GM21619 (cell line): ENCODE measurements around the gene HYLS1.
"Not testable (repeated sequence)": the region's sequence is repeated elsewhere in the genome, so short reads cannot be mapped to it uniquely, and the experiment has no call there.

Source experiments
- ATAC-seq: cut with Tn5 transposase; IDR thresholded peaks from one replicate; pipeline ENCODE4 v1.9.1; 2021; ENCODE audit not compliant: unreplicated experiment

The HYLS1 gene

DNA sequence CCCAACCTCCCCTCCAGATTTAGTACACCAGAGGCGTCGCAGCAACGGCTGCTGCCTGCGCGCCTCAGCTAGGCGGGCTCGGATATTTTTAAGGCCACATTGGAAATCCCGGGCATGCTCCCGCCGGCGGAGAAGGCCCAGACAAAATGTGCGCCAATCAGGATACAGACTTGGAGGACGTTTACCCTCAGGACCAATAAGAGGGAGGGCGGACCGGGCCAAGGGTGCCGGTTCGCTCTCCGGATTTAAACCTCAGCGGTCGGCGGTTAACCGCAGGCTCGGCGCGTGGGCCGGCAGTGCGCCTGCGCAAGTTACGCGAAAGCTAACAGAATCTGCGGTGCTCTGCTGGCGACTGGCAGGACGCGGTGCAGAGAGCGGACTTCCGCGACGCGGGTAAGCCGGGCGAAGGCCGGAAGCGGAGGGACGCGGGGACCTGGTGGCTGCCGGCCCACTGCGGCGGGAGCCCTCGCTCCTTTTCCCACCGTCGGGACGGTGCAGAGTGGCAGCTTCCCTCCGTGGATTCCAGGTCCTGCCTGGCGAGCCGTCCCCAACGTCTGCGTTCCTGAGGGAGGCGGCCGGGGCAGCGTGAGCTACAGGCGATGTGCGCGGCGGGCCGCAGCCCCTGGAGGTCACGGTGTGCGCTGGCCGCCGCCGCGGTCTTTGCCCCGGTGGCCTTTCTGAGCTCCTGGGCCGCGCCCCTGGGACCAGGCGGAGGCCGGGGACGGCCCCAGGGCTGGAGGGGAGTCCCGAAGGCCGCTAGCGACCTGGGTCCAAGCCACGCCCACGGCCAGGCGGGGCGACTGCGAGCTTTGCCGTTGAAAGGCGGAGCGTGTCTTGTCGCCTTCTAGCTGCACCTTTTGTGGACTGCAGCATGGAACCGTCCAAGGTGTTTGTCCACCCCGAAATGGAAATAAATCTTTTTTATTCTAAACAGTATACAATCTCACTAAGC is at the start of gene HYLS1:
TSS of gene HYLS1 (plus strand) at position 296 of the 952 bp plus-strand sequence. CDS start 11,701 bp downstream, outside the sequence.
- peak; percentile 83 for ATAC-seq

GRCh38 chr11:125842321-125842948 is 45.0 kb upstream of the HYLS1 start:
- ATAC-seq = no peak

- ATAC-seq = no peak
These were observed 41.3 kb upstream of the HYLS1 start for GRCh38 chr11:125846188-125846587.

- not testable (repeated sequence) for ATAC-seq
These were observed 29.8 kb upstream of the HYLS1 start for GRCh38 chr11:125857670-125858069.

DNA sequence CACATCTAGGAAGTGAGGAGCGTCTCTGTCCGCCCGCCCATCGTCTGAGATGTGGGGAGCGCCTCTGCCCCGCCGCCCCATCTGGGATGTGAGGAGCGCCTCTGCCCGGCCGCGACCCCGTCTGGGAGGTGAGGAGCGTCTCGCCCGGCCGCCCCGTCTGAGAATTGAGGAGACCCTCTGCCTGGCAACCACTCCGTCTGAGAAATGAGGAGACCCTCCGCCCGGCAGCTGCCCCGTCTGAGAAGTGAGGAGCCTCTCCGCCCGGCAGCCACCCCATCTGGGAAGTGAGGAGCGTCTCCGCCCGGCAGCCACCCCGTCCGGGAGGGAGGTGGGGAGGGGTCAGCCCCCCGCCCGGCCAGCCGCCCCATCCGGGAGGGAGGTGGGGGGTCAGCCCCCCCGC is 24.7 kb upstream of the HYLS1 start:
- not testable (repeated sequence) for ATAC-seq

DNA sequence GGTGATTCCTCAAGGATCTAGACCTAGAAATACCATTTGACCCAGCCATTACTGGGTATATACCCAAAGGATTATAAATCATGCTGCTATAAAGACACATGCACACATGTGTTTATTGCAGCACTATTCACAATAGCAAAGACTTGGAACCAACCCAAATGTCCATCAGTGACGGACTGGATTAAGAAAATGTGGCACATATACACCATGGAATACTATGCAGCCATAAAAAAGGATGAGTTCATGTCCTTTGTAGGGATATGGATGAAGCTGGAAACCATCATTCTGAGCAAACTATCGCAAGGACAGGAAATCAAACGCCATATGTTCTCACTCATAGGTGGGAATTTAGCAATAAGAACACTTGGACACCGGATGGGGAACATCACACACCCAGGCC is 22.1 kb upstream of the HYLS1 start:
- not testable (repeated sequence) for ATAC-seq

DNA sequence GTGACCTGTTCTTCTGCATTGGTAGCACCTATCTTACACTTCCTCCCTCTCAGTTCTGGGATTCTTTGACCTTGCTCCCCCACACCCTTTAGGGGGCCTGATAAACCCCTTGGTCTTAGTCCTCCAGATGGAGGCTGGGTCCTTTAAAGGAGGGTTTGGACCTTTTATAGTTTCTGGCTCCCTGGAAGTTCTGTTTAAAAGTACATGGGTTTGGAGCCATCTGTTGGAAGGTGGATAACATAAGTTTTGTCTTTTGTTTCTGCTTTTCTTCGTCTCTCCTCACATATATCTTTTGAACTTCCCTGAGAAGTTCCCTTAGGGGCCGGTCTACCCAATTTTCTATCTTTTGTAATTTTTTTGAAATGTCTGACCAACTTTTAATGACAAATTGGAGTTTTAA is 17.9 kb upstream of the HYLS1 start:
- no peak for ATAC-seq

DNA sequence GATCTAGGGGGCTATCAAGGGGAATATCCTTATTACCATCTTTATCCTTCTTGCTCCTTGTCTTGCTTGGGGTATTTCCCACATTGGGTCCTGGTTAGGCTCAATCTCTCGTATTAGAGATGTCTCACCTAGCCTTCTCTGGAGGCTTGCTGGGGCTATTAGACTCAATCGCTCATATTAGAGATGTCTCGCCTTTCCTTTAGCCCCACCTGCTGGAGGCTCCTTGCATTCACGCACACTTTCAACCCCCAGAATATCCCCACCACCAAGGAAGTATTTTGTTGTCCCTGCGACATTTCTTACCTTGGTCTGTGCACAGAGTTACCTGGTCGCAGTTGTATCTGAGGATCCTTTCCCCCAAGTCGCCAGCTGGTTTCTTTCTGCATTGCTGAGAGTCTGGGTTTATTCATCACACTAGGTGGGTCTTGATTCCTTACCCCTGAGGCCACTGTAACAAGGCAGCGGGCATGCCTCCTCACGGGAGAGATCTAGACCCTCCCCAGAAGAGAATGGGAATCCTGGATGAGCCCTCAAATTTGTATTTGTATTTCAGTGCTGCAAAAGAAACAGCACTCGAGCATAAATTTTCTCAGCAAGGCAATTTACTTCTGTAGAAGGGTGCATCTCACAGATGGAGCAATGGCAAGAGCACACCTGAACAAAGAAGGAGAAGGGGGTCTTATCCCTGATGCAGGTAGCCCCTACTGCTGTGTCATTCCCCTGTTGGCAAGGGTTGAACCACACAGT is 15.9 kb upstream of the HYLS1 start:
- ATAC-seq = no peak

GRCh38 chr11:125872138-125872491 is 15.4 kb upstream of the HYLS1 start:
- no peak for ATAC-seq

GRCh38 chr11:125873881-125874555 is 13.4 kb upstream of the HYLS1 start:
- peak; percentile 5 for ATAC-seq

- ATAC-seq = peak; percentile 90
These were observed 12.8 kb upstream of the HYLS1 start for GRCh38 chr11:125874556-125875124.

- ATAC-seq = no peak
These were observed 6.2 kb upstream of the HYLS1 start for GRCh38 chr11:125881291-125881690.

GRCh38 chr11:125883375-125883774 is 4.1 kb upstream of the HYLS1 start:
- no peak for ATAC-seq

DNA sequence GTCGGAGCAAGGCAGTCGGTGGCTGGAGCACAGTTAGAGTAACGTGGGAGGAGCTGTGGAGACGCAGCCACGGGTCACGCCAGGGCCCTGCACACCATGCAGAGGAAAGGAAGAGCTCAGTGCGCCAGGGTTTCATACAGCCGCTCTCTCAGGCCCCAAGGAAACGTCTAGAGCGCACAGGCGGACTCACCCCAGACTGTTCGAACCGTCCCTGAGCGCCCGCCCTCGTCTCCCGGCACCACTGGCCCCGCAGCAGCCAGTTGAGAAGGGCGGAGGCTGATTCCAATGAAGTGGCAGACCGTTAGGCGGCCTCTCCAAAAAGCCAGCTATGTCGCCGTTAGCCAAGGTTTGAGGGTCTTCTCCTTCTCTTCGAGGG is 483 bp upstream of the HYLS1 start:
- peak; percentile 28 for ATAC-seq

DNA sequence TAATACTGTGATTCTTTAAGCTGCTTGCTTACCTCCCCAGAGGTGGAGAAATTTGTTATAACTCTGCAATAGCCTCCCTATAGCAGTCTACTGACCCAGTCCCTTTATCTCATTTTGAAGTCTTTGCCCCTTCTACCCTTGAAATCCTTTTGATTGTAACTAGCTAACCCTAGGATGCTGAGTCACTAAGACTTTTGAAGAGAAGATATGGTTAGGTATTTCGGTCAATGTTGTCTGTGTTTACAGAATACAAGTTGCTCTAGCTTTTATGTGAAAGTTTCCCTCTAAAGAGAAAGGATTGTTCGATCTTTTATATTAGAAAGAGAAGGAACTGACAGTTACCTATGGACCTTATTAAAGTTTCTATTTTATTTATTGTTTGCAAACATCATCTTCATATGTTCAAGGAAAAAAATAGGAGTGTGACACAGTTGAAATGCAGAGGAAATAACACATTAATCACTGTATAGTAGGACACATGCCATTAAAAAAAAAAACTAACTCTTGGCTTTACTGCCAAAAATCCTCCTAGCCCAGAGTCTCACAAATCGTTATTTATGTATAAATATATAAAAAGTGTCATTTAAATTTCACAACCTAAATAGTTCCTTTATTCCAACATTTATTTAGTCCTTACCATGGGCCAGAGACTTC is 3.1 kb downstream of the HYLS1 start:
- no peak for ATAC-seq

- ATAC-seq = no peak
These were observed 4.6 kb downstream of the HYLS1 start for GRCh38 chr11:125892071-125892470.

DNA sequence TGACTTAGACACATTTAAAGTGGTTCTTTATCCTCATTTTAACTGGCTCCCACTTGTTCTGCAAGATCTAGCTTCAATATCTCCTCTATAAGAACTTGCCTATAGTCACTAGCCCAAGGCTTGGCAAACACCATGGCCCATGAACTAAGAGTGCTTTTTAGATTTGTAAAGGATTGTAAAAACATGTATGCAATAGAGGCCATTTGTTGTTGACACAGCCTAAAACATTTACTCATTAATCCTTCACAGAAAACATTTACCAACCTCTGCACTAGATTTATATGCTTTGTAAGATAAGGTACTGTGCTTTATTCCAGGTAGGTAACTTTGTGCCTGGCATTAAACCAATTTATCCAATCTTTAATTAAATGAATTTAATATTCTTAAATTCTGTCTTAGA is 5.5 kb downstream of the HYLS1 start:
- ATAC-seq = no peak

DNA sequence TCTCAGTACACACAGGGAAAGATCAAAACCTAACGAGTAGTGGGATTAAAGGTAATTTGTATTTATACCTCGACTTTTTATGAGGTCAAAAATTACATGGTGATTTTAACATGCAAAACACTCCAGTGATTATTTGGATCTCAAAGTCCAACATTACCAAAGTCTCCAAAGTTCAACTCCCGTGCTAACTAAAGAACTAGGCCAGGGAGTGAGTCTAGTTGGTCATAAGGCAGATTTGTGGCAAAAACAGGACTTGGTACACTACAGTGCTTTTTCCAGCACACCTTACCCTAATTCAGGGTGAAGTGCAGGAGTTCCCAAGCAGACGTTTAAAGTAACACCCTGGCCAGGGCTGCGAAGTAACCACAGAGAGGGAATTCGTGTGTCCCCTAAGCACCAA is 14.4 kb downstream of the HYLS1 start:
- no peak for ATAC-seq

- ATAC-seq = no peak
These were observed 14.9 kb downstream of the HYLS1 start for GRCh38 chr11:125902277-125902926.
